Measurements from ENCODE around the gene SLC25A6. TPM values are rescaled to one million over a fixed set of nuclear protein-coding genes. Genes with fewer than 3 reads are reported as not detected.

Gene SLC25A6
- polyA plus RNA-seq, 1 donor from 2014 or later: 184 TPM

- TF ChIP-seq CTCF (IDR thresholded peaks at IDR 0.05; ENCODE audit: poor library complexity, severe bottlenecking) (no peak), EZH2 (IDR thresholded peaks at IDR 0.05; ENCODE audit: borderline replicate concordance, insufficient read depth, low read length, poor library complexity, severe bottlenecking) (no peak), SMC3 (conservative IDR thresholded peaks at IDR 0.05; ENCODE audit: poor library complexity) (no peak), EP300 (conservative IDR thresholded peaks at IDR 0.05; ENCODE audit: poor library complexity, severe bottlenecking) (no peak), RAD21 (conservative IDR thresholded peaks at IDR 0.05) (no peak), POLR2AphosphoS5 (IDR thresholded peaks at IDR 0.05) (no peak), TAF1 (IDR thresholded peaks at IDR 0.05; ENCODE audit: low read depth) (no peak), REST (IDR thresholded peaks at IDR 0.05; ENCODE audit: borderline replicate concordance) (no peak), MXI1 (conservative IDR thresholded peaks at IDR 0.05; ENCODE audit: poor library complexity, severe bottlenecking) (no peak)
- Histone ChIP-seq H3K9me2 (ENCODE audit: insufficient read depth, low read length) (no peaks in the 10 kb centered on the region), H3K27me3 (ENCODE audit: insufficient read depth, low read depth, low read length) (no peaks in the 10 kb centered on the region), H3K9me3 (ENCODE audit: low read length) (peaks cover 5% of the 10 kb centered on the region), H3K4me3 (ENCODE audit: low read length) (no peak overlapping the region), H3K27ac (ENCODE audit: low read length) (no peak overlapping the region), H3K9ac (ENCODE audit: low read length) (no peak overlapping the region), H3K79me2 (replicated peaks; ENCODE audit: insufficient read depth, low read length) (no peaks in the 10 kb centered on the region), H3K4me2 (ENCODE audit: low read length) (no peak overlapping the region), H2AFZ (ENCODE audit: low read depth, low read length) (no peak overlapping the region), H4K20me1 (ENCODE audit: insufficient read depth) (no peaks in the 10 kb centered on the region), H3K36me3 (ENCODE audit: insufficient read depth, low read length) (no peaks in the 10 kb centered on the region), H3F3A (ENCODE audit: insufficient read depth, low read length, poor library complexity, severe bottlenecking) (no peaks in the 10 kb centered on the region)
Observed at GRCh38 chrX:1435241-1435895, 43.5 kb upstream of the SLC25A6 start.

GRCh38 chrX:1434871-1435240 is 42.9 kb upstream of the SLC25A6 start:
- no peak overlapping the region for H3K4me2 ChIP-seq (ENCODE audit: low read length)
- no peak overlapping the region for H3K4me3 ChIP-seq (ENCODE audit: low read length)
- H3F3A ChIP-seq (ENCODE audit: insufficient read depth, low read length, poor library complexity, severe bottlenecking): no peaks in the 10 kb centered on the region
- H2AFZ ChIP-seq (ENCODE audit: low read depth, low read length): no peak overlapping the region
- no peak overlapping the region for H3K9ac ChIP-seq (ENCODE audit: low read length)
- H3K79me2 ChIP-seq (replicated peaks; ENCODE audit: insufficient read depth, low read length): no peaks in the 10 kb centered on the region
- peaks cover 5% of the 10 kb centered on the region for H3K9me3 ChIP-seq (ENCODE audit: low read length)
- H4K20me1 ChIP-seq (ENCODE audit: insufficient read depth): no peaks in the 10 kb centered on the region
- no peak overlapping the region for H3K27ac ChIP-seq (ENCODE audit: low read length)
- TF ChIP-seq POLR2AphosphoS5 (IDR thresholded peaks at IDR 0.05) (no peak), EP300 (conservative IDR thresholded peaks at IDR 0.05; ENCODE audit: poor library complexity, severe bottlenecking) (no peak), CTCF (IDR thresholded peaks at IDR 0.05; ENCODE audit: poor library complexity, severe bottlenecking) (no peak), TAF1 (IDR thresholded peaks at IDR 0.05; ENCODE audit: low read depth) (no peak), SMC3 (conservative IDR thresholded peaks at IDR 0.05; ENCODE audit: poor library complexity) (no peak), RAD21 (conservative IDR thresholded peaks at IDR 0.05) (no peak), EZH2 (IDR thresholded peaks at IDR 0.05; ENCODE audit: borderline replicate concordance, insufficient read depth, low read length, poor library complexity, severe bottlenecking) (no peak), MXI1 (conservative IDR thresholded peaks at IDR 0.05; ENCODE audit: poor library complexity, severe bottlenecking) (no peak), REST (IDR thresholded peaks at IDR 0.05; ENCODE audit: borderline replicate concordance) (no peak)
- H3K9me2 ChIP-seq (ENCODE audit: insufficient read depth, low read length): no peaks in the 10 kb centered on the region
- no peaks in the 10 kb centered on the region for H3K36me3 ChIP-seq (ENCODE audit: insufficient read depth, low read length)
- no peaks in the 10 kb centered on the region for H3K27me3 ChIP-seq (ENCODE audit: insufficient read depth, low read depth, low read length)
